ENCODE data around the gene CACNA1G.

CACNA1G gene

GRCh38 chr17:50634224-50634914 lies 73.9 kb downstream of the CACNA1G start, which contains the start of gene ABCC3:
Gene ABCC3 (plus strand): TSS chr17:50634881. CDS start chr17:50634937, 56 bp downstream.
- DNase-seq (ENCODE audit: low read depth) = no peak

- no peak for DNase-seq (ENCODE audit: low read depth)
Observed at GRCh38 chr17:50634915-50635731, 74.6 kb downstream of the CACNA1G start.

GRCh38 chr17:50635732-50635981 lies 75.1 kb downstream of the CACNA1G start:
- DNase-seq (ENCODE audit: low read depth) = no peak

- no peak for DNase-seq (ENCODE audit: low read depth)
Observed at GRCh38 chr17:50635982-50636803, 75.7 kb downstream of the CACNA1G start.

- DNase-seq (ENCODE audit: low read depth) = no peak
Observed at GRCh38 chr17:50636804-50637195, 76.3 kb downstream of the CACNA1G start.

GRCh38 chr17:50637829-50638605 lies 77.5 kb downstream of the CACNA1G start:
- no peak for DNase-seq (ENCODE audit: low read depth)

- DNase-seq (ENCODE audit: low read depth) = no peak
Observed at GRCh38 chr17:50638606-50638965, 78.1 kb downstream of the CACNA1G start.

GRCh38 chr17:50638966-50639713 lies 78.6 kb downstream of the CACNA1G start:
- no peak for DNase-seq (ENCODE audit: low read depth)

GRCh38 chr17:50640686-50641351 lies 80.3 kb downstream of the CACNA1G start:
- DNase-seq (ENCODE audit: low read depth) = peak; percentile 87

- DNase-seq (ENCODE audit: low read depth) = no peak
Observed at GRCh38 chr17:50641357-50641756, 80.8 kb downstream of the CACNA1G start.

GRCh38 chr17:50642071-50642721 lies 81.7 kb downstream of the CACNA1G start:
- DNase-seq (ENCODE audit: low read depth) = no peak

- DNase-seq (ENCODE audit: low read depth) = no peak
Observed at GRCh38 chr17:50642722-50643656, 82.5 kb downstream of the CACNA1G start.

GRCh38 chr17:50645748-50646682 lies 85.5 kb downstream of the CACNA1G start:
- DNase-seq (ENCODE audit: low read depth) = no peak

GRCh38 chr17:50647187-50647586 lies 86.7 kb downstream of the CACNA1G start:
- DNase-seq (ENCODE audit: low read depth) = no peak

- DNase-seq (ENCODE audit: low read depth) = no peak
Observed at GRCh38 chr17:50649042-50649908, 88.8 kb downstream of the CACNA1G start.

- DNase-seq (ENCODE audit: low read depth) = no peak
Observed at GRCh38 chr17:50651661-50652060, 91.1 kb downstream of the CACNA1G start.

- no peak for DNase-seq (ENCODE audit: low read depth)
Observed at GRCh38 chr17:50653738-50654137, 93.2 kb downstream of the CACNA1G start.

Measured in CMK (cell line).